CD4-positive, alpha-beta T cell treated with Interleukin-10 for 1 hour (primary cell): Measurements from ENCODE around the gene WDFY1.
"Not testable (repeated sequence)": the region's sequence is repeated elsewhere in the genome, so short reads cannot be mapped to it uniquely, and the experiment has no call there.

ENCODE experiments used
- DNase-seq: peaks from one replicate; pipeline ENCODE4 v3.0.0-alpha.2; 2020

Gene WDFY1

GRCh38 chr2:223890721-223891120, 54.4 kb downstream of the WDFY1 start:
- DNase-seq, result no peak

- DNase-seq, result no peak
These were observed 55.9 kb downstream of the WDFY1 start for GRCh38 chr2:223889229-223889628.

GRCh38 chr2:223888251-223888650, 56.9 kb downstream of the WDFY1 start:
- DNase-seq, result no peak

- no peak for DNase-seq
These were observed 58.0 kb downstream of the WDFY1 start for GRCh38 chr2:223887127-223887526.

- DNase-seq, result no peak
These were observed 58.4 kb downstream of the WDFY1 start for GRCh38 chr2:223886726-223887125.

GRCh38 chr2:223884399-223884798, 60.7 kb downstream of the WDFY1 start:
- DNase-seq, result no peak

GRCh38 chr2:223882715-223883114, 62.4 kb downstream of the WDFY1 start:
- no peak for DNase-seq

GRCh38 chr2:223880796-223881195, 64.3 kb downstream of the WDFY1 start:
- DNase-seq, result no peak

GRCh38 chr2:223877721-223878410, 67.3 kb downstream of the WDFY1 start:
- DNase-seq, result no peak

GRCh38 chr2:223873672-223874071, 71.5 kb downstream of the WDFY1 start:
- DNase-seq, result no peak

- DNase-seq, result not testable (repeated sequence)
These were observed 72.4 kb downstream of the WDFY1 start for GRCh38 chr2:223872772-223873171.

- DNase-seq, result not testable (repeated sequence)
These were observed 73.5 kb downstream of the WDFY1 start for GRCh38 chr2:223871661-223872060.

- no peak for DNase-seq
These were observed 74.1 kb downstream of the WDFY1 start for GRCh38 chr2:223870840-223871611.

GRCh38 chr2:223868005-223868404, 77.1 kb downstream of the WDFY1 start:
- no peak for DNase-seq

GRCh38 chr2:223865907-223866508, 79.1 kb downstream of the WDFY1 start:
- DNase-seq, result peak; percentile 9

GRCh38 chr2:223865124-223865523, 80.0 kb downstream of the WDFY1 start:
- peak; percentile 60 for DNase-seq

GRCh38 chr2:223863491-223863890, 81.6 kb downstream of the WDFY1 start:
- DNase-seq, result no peak

- DNase-seq, result no peak
These were observed 84.1 kb downstream of the WDFY1 start for GRCh38 chr2:223860809-223861738.

GRCh38 chr2:223859070-223859469, 86.1 kb downstream of the WDFY1 start:
- no peak for DNase-seq

GRCh38 chr2:223856584-223856983, 88.6 kb downstream of the WDFY1 start:
- DNase-seq, result no peak

- no peak for DNase-seq
These were observed 89.1 kb downstream of the WDFY1 start for GRCh38 chr2:223856021-223856420.

GRCh38 chr2:223855426-223855825, 89.7 kb downstream of the WDFY1 start:
- DNase-seq, result no peak

- no peak for DNase-seq
These were observed 90.4 kb downstream of the WDFY1 start for GRCh38 chr2:223854741-223855140.
